Lung (tissue), 12 donors: Measurements from ENCODE around the gene CD164L2. TPM values are rescaled to one million over a fixed set of nuclear protein-coding genes. Genes with fewer than 3 reads are reported as not detected.

Experiments
- ATAC-seq: fragments of 200-7000 bp; cut with Tn5 transposase; one replicate; pipeline ENCODE4 v1.9.1; 2020; ENCODE audit warnings: moderate number of reproducible peaks; ENCODE audit not compliant: insufficient read depth, low FRiP score
- DNase-seq, 3 donors: peaks; one replicate each; pipeline ENCODE4 v3.0.0-alpha.2; 2013 to 2017
- H3K27ac ChIP-seq, 2 donors: one replicate each; pipeline ENCODE4 v1.5.1; 2013; ENCODE audit warnings: mild to moderate bottlenecking in 2 of 2, moderate library complexity in 2 of 2, control low read depth in 1 of 2, inconsistent platforms in 1 of 2, low read depth in 1 of 2, low read length in 1 of 2
- H3K27me3 ChIP-seq, 3 donors: one replicate each; pipeline ENCODE4 v1.5.1; 2013; ENCODE audit warnings: low read length in 2 of 3; ENCODE audit not compliant: control insufficient read depth in 3 of 3, insufficient read depth in 3 of 3
- H3K36me3 ChIP-seq, 4 donors: one replicate each; pipeline ENCODE4 v1.5.1; 2013; ENCODE audit warnings: low read length in 4 of 4, mild to moderate bottlenecking in 1 of 4, moderate library complexity in 1 of 4; ENCODE audit not compliant: control insufficient read depth in 4 of 4, insufficient read depth in 4 of 4
- H3K4me1 ChIP-seq, 5 donors: one replicate each; pipeline ENCODE4 v1.5.1; 2013; ENCODE audit warnings: low read length in 5 of 5, mild to moderate bottlenecking in 2 of 5, moderate library complexity in 1 of 5; ENCODE audit not compliant: control insufficient read depth in 5 of 5, insufficient read depth in 5 of 5
- H3K4me3 ChIP-seq: one replicate; pipeline ENCODE4 v1.5.1; 2013; ENCODE audit warnings: mild to moderate bottlenecking, control low read depth, moderate library complexity
- H3K9ac ChIP-seq, 2 donors: one replicate each; pipeline ENCODE4 v1.5.1; 2013; ENCODE audit warnings: low read length in 2 of 2, control low read depth in 1 of 2; ENCODE audit not compliant: insufficient read depth in 1 of 2
- H3K9me3 ChIP-seq, 4 donors: one replicate each; pipeline ENCODE4 v1.5.1; 2013; ENCODE audit warnings: low read length in 3 of 4, mild to moderate bottlenecking in 1 of 4, moderate library complexity in 1 of 4; ENCODE audit not compliant: control insufficient read depth in 4 of 4, insufficient read depth in 3 of 4
- CTCF ChIP-seq: IDR thresholded peaks from 2 replicates; pipeline ENCODE4 v1.5.1; 2012; ENCODE audit warnings: mild to moderate bottlenecking; ENCODE audit errors: control extremely low read depth, extremely low read depth
- WGBS, 2 donors: extraction: QIAGEN DNeasy Blood & Tissue Kit; methylation state at CpG; one replicate each; pipeline ENCODE4 v1.1.7; 2013; 5-methylcytosine and 5-hydroxymethylcytosine counted together
- polyA plus RNA-seq, 2 donors: library from polyadenylated mRNA; stranded (reverse); fragments of 200-250 nt; gene quantifications; one replicate each; pipeline ENCODE4 v1.2.1, GENCODE V29; 2013
- total RNA-seq, 2 donors: library from RNA; depleted of rRNA in 1 of 2; stranded (reverse); fragments of >200 nt in 1 of 2; gene quantifications; one replicate each; pipeline ENCODE4 v1.2.1, GENCODE V29; 2014 to 2021
- donor health status: control.
- donor health status: control.
- donor health status: Bipolar disorder and iron deficiency.
- donor health status: healthy.
- donor health status: DM: yes; HTN: yes; CAD: no.

The CD164L2 gene
- total and polyA plus RNA-seq, 4 donors, result 6.3 to 19.8 (median 8.9) TPM

- 88 to 91% methylated on average over 4 of the region's 4 CpGs for WGBS, 2 donors
- no peak overlapping the region for H3K27ac ChIP-seq
- no peak for TF ChIP-seq CTCF
Observed at GRCh38 chr1:27380224-27380623, 2.9 kb downstream of the CD164L2 start.

GRCh38 chr1:27379564-27380122, 3.5 kb downstream of the CD164L2 start:
- TF ChIP-seq CTCF, result no peak
- ATAC-seq (no peak), DNase-seq (no peak)
- peaks cover 0 to 13% (median 0%) of the 10 kb centered on the region in 5 donors for H3K4me1 ChIP-seq
- peak overlapping the region in 1 of 2 donors; percentile 26 for H3K27ac ChIP-seq
- H3K27me3 ChIP-seq, result no peaks in the 10 kb centered on the region
- H3K9ac ChIP-seq, result no peak overlapping the region
- H3K36me3 ChIP-seq, result no peaks in the 10 kb centered on the region
- 69 to 84% methylated on average over 11 of the region's 11 CpGs for WGBS, 2 donors
- H3K9me3 ChIP-seq, result no peaks in the 10 kb centered on the region
- H3K4me3 ChIP-seq, result no peak overlapping the region

More at GRCh38 chr1:27380224-27380623, 2.9 kb downstream of the CD164L2 start:
- Histone ChIP-seq H3K27me3 (no peaks in the 10 kb centered on the region), H3K9me3 (no peaks in the 10 kb centered on the region), H3K9ac (no peak overlapping the region), H3K36me3 (no peaks in the 10 kb centered on the region), H3K4me1 (peaks cover 0 to 13% (median 0%) of the 10 kb centered on the region in 5 donors), H3K4me3 (no peak overlapping the region)
- ATAC-seq (no peak), DNase-seq (no peak)

- H3K4me1 ChIP-seq, result peaks cover 0 to 12% (median 0%) of the 10 kb centered on the region in 5 donors
- no peak for TF ChIP-seq CTCF
- no peak overlapping the region for H3K4me3 ChIP-seq
- no peaks in the 10 kb centered on the region for H3K36me3 ChIP-seq
- no peak overlapping the region for H3K27ac ChIP-seq
- H3K9ac ChIP-seq, result no peak overlapping the region
- no peaks in the 10 kb centered on the region for H3K9me3 ChIP-seq
- no peaks in the 10 kb centered on the region for H3K27me3 ChIP-seq
- 86 to 95% methylated on average over 12 of the region's 12 CpGs for WGBS, 2 donors
- ATAC-seq (no peak), DNase-seq (no peak)
Observed at GRCh38 chr1:27377760-27378495, 5.2 kb downstream of the CD164L2 start.
